ENCODE measurements around the gene TSHZ1.

- no peak for TF ChIP-seq ETS1 (IDR thresholded peaks at IDR 0.05)
- TF ChIP-seq POLR2AphosphoS5 (IDR thresholded peaks at IDR 0.05; ENCODE audit: low read depth), result no peak
- no peak for TF ChIP-seq CTCF (conservative IDR thresholded peaks at IDR 0.05; ENCODE audit: low read depth in 2 of 2)
- no peak for TF ChIP-seq EZH2 (IDR thresholded peaks at IDR 0.05; ENCODE audit: low read depth, unreplicated experiment)
- no peak for TF ChIP-seq EZH2phosphoT487 (IDR thresholded peaks at IDR 0.05; ENCODE audit: unreplicated experiment)
- no peak for TF ChIP-seq REST (IDR thresholded peaks at IDR 0.05; ENCODE audit: unreplicated experiment)
- TF ChIP-seq CREB1 (CRISPR knock-in tag; IDR thresholded peaks at IDR 0.05; ENCODE audit: low read depth), result no peak
- no peak for TF ChIP-seq STAT1 (IDR thresholded peaks at IDR 0.05; ENCODE audit: unreplicated experiment)
- no peak for TF ChIP-seq JUNB (IDR thresholded peaks at IDR 0.05; ENCODE audit: unreplicated experiment)
- no peak for TF ChIP-seq ZNF114 (CRISPR knock-in tag; IDR thresholded peaks at IDR 0.05)
- TF ChIP-seq NANOG (IDR thresholded peaks at IDR 0.05; ENCODE audit: borderline replicate concordance), result no peak
These were observed 46.1 kb upstream of the TSHZ1 start for GRCh38 chr18:75164479-75164878.

Measured in GM23338 (cell line).